Ectodermal cell (in vitro differentiated cells): Measurements from ENCODE around the gene MAEA.

Source experiments
- H3K27ac ChIP-seq: 2 replicates; pipeline ENCODE4 v1.7.0; 2013; ENCODE audit warnings: mild to moderate bottlenecking, low read depth, low read length; ENCODE audit not compliant: insufficient read depth, poor library complexity, severe bottlenecking
- H3K27me3 ChIP-seq: 2 replicates; pipeline ENCODE4 v1.7.0; 2013; ENCODE audit warnings: mild to moderate bottlenecking, low read length; ENCODE audit not compliant: insufficient read depth, control insufficient read depth, poor library complexity, severe bottlenecking
- H3K36me3 ChIP-seq: one replicate; pipeline ENCODE4 v1.7.0; 2013; ENCODE audit warnings: low read length; ENCODE audit not compliant: control insufficient read depth, insufficient read depth
- H3K4me1 ChIP-seq: one replicate; pipeline ENCODE4 v1.7.0; 2013; ENCODE audit warnings: low read length; ENCODE audit not compliant: control insufficient read depth, insufficient read depth
- H3K4me3 ChIP-seq: 2 replicates; pipeline ENCODE4 v1.7.0; 2013; ENCODE audit warnings: low read depth, low read length, control low read depth; ENCODE audit not compliant: insufficient read depth
- H3K9me3 ChIP-seq: 2 replicates; pipeline ENCODE4 v1.7.0; 2013; ENCODE audit warnings: mild to moderate bottlenecking, low read length, moderate library complexity; ENCODE audit not compliant: control insufficient read depth
- WGBS, 2 experiments: methylation state at CpG; one replicate each; pipeline ENCODE4 v1.1.7; 2013; ENCODE audit warnings: missing lambda C conversion rate in 2 of 2; 5-methylcytosine and 5-hydroxymethylcytosine counted together

MAEA gene

DNA sequence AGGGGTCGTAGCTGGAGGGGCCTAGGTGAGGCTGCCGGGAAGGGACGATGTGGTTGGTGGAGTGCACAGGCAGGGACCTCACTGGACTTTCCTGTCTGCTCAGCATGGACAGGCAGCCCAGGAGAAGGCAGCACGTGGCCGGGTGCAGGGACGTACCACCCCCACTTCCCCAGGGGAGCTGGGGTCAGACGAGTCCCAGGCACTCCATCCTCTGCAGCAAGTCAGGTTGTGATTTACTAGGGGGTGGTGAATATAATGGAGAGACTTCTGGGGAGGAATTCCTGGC, 39.2 kb upstream of the MAEA start:
- Histone ChIP-seq H3K36me3 (peaks cover 30% of the 10 kb centered on the region), H3K4me1 (peaks cover 15% of the 10 kb centered on the region), H3K27ac (no peak overlapping the region), H3K9me3 (peaks cover 7% of the 10 kb centered on the region), H3K27me3 (no peaks in the 10 kb centered on the region), H3K4me3 (no peak overlapping the region)
- WGBS, 2 experiments: 91 to 97% methylated on average over 7 of the region's 7 CpGs

- WGBS, 2 experiments: 96 to 97% methylated on average over 33 of the region's 33 CpGs
- no peak overlapping the region for H3K4me3 ChIP-seq
- H3K36me3 ChIP-seq: peaks cover 30% of the 10 kb centered on the region
- peaks cover 12% of the 10 kb centered on the region for H3K4me1 ChIP-seq
- peaks cover 7% of the 10 kb centered on the region for H3K9me3 ChIP-seq
- no peak overlapping the region for H3K27ac ChIP-seq
- H3K27me3 ChIP-seq: no peaks in the 10 kb centered on the region
These were observed 38.5 kb upstream of the MAEA start for GRCh38 chr4:1250921-1251772.

GRCh38 chr4:1251773-1252066, 38.0 kb upstream of the MAEA start:
- Histone ChIP-seq H3K4me1 (peaks cover 6% of the 10 kb centered on the region), H3K27me3 (no peaks in the 10 kb centered on the region), H3K36me3 (peaks cover 30% of the 10 kb centered on the region), H3K4me3 (no peak overlapping the region), H3K27ac (no peak overlapping the region), H3K9me3 (peaks cover 9% of the 10 kb centered on the region)
- 94 to 96% methylated on average over 11 of the region's 11 CpGs for WGBS, 2 experiments

DNA sequence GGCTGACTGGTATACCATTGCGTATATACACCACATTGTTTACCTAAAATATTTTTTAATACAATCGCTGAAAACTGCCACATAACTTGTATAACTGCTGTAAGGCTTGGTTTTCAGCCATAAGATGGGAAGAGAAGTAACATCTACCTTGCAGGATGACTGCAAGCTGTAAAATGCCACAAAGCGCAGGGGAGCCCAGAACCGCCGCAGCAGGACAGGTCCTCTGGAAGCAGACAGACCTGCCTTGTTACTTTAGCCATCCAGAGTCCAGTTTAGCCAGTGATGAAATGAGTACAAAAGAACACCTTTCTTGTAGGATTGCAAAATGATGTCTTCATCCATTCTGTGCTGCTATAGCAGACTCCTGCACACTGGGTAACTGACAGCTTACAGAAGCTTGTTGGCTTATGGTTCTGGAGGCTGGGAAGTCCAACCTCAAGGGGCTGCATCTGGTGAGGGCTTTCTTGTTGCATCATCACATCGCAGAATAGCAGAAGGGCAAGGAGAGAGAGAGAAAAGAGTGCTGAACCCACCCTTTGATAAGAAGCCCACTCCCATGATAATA, 36.7 kb upstream of the MAEA start:
- WGBS, 2 experiments: 92 to 96% methylated on average over 5 to 6 of the region's 6 CpGs
- Histone ChIP-seq H3K27me3 (no peaks in the 10 kb centered on the region), H3K9me3 (peaks cover 9% of the 10 kb centered on the region)

GRCh38 chr4:1253831-1254230, 35.9 kb upstream of the MAEA start:
- peaks cover 30% of the 10 kb centered on the region for H3K36me3 ChIP-seq
- 84 to 85% methylated on average over 5 of the region's 5 CpGs for WGBS, 2 experiments
- H3K9me3 ChIP-seq: peaks cover 9% of the 10 kb centered on the region
- H3K27me3 ChIP-seq: no peaks in the 10 kb centered on the region
- H3K27ac ChIP-seq: no peak overlapping the region
- no peaks in the 10 kb centered on the region for H3K4me1 ChIP-seq
- no peak overlapping the region for H3K4me3 ChIP-seq

More for the DNA sequence above, 36.7 kb upstream of the MAEA start:
- Histone ChIP-seq H3K27ac (no peak overlapping the region), H3K4me3 (no peak overlapping the region), H3K36me3 (peaks cover 30% of the 10 kb centered on the region), H3K4me1 (no peaks in the 10 kb centered on the region)

DNA sequence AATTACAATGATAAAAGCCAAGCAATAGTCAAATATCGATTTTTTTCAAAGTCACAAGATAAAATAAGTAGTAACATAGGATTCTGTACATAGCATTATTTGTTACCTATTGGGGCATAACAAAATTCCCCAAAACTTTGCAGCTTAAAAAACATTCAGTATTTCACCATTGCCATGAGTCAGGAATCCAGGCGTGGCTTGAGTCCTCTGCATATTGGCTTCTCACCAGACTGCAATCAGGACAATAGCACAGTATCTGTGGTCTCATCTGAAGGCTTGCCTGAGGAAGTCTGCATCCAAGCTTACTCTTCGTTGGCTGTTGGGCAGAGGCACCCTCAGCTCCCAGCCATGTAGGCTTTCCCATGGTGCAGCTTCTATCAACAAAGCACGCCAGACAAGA, 34.5 kb upstream of the MAEA start:
- no peak overlapping the region for H3K27ac ChIP-seq
- no peaks in the 10 kb centered on the region for H3K4me1 ChIP-seq
- no peaks in the 10 kb centered on the region for H3K27me3 ChIP-seq
- WGBS, 2 experiments: 93 to 95% methylated on average over 4 of the region's 4 CpGs
- H3K36me3 ChIP-seq: peaks cover 30% of the 10 kb centered on the region
- H3K4me3 ChIP-seq: no peak overlapping the region
- peaks cover 9% of the 10 kb centered on the region for H3K9me3 ChIP-seq

DNA sequence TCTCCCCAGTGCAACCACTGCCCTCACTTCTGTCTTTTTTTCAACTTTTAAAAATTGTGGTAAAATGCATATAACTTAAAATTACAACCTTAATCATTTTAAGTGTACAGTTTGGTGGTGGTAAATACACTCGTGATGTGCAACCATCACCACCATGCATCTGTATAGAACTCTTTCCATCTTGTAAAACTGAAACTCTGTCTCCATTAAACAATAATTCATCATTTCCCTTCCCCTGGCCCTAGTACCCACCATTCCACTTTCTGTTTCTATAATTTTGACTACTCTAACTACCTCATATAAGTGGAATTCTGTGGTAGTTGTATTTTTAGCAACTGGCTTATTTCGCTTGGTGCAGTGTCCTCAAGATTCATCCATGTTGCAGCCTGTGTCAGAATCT, 34.0 kb upstream of the MAEA start:
- H3K4me1 ChIP-seq: no peaks in the 10 kb centered on the region
- WGBS, 2 experiments: 80 to 97% methylated on average over 2 of the region's 2 CpGs
- peaks cover 9% of the 10 kb centered on the region for H3K9me3 ChIP-seq
- no peak overlapping the region for H3K4me3 ChIP-seq
- peaks cover 25% of the 10 kb centered on the region for H3K36me3 ChIP-seq
- H3K27ac ChIP-seq: no peak overlapping the region
- no peaks in the 10 kb centered on the region for H3K27me3 ChIP-seq

DNA sequence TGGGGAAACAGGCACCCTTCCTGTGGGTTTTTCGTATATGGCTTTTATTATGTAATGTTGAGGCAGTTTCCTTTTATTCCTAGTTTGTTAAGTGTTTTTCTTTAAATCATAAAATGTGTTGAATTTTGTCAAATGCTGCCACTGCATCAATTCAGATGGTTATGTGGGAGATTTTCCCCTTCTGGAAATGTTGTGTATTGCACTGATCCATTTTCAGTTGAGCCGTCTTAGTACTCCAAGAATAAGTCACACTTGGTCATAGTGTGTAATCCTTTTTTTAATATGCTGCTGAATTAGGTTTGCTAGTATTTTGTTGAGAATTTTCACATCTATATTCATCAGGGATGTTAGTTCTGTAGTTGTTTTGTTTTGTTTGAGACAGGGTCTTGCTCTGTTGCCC, 31.2 kb upstream of the MAEA start:
- Histone ChIP-seq H3K27me3 (no peaks in the 10 kb centered on the region), H3K4me3 (no peak overlapping the region), H3K36me3 (peaks cover 1% of the 10 kb centered on the region), H3K27ac (no peak overlapping the region), H3K4me1 (no peaks in the 10 kb centered on the region), H3K9me3 (peaks cover 2% of the 10 kb centered on the region)
- 90 to 97% methylated on average over 2 of the region's 2 CpGs for WGBS, 2 experiments

GRCh38 chr4:1259966-1260365, 29.7 kb upstream of the MAEA start:
- peaks cover 2% of the 10 kb centered on the region for H3K9me3 ChIP-seq
- WGBS, 2 experiments: 79 to 88% methylated on average over 3 to 4 of the region's 4 CpGs
- H3K27ac ChIP-seq: no peak overlapping the region
- no peaks in the 10 kb centered on the region for H3K36me3 ChIP-seq
- no peaks in the 10 kb centered on the region for H3K27me3 ChIP-seq
- H3K4me3 ChIP-seq: no peak overlapping the region
- H3K4me1 ChIP-seq: no peaks in the 10 kb centered on the region

GRCh38 chr4:1260418-1261106, 29.1 kb upstream of the MAEA start:
- 87 to 88% methylated on average over 24 of the region's 24 CpGs for WGBS, 2 experiments
- Histone ChIP-seq H3K4me3 (no peak overlapping the region), H3K27ac (no peak overlapping the region), H3K9me3 (peaks cover 2% of the 10 kb centered on the region), H3K36me3 (no peaks in the 10 kb centered on the region), H3K4me1 (no peaks in the 10 kb centered on the region), H3K27me3 (no peaks in the 10 kb centered on the region)
